ENCODE measurements around the gene MYH9.
"Not testable (repeated sequence)": the region's sequence is repeated elsewhere in the genome, so short reads cannot be mapped to it uniquely, and the experiment has no call there.

The MYH9 gene

DNA sequence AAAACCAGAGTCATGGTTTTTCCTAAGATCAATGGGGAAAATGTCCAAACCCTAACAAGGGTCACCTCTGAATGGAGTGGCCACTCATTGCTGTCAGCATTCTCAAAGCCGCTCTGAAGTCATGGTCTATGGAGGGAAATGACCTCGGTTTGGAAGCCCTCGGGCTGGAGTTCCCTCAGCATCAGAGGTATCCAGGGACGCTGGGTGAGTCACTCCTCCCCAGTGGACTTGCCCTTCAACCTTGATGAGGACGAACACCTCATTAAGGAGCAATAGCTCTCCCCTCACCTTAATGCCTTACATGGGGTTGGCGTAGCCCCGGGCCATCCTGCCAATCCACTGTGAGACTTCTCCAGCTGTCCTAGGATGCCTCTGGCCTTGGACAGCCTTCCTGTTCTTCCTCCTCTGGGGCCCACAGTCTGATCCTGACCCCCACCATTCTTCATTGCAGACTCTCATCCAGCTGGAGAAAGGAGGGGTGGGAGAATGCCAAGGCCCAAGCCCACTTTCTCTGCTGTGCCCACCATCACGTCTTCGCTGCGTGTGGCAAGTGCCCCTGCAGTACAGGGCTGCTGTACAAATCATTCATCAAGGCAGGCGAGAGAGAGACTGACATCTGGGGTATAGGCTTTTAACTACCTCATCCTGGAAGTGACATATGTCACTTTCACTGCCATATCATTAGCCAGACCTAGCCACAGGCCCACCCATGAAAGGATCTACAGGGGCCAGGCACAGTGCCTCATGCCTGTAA, 25.4 kb upstream of the MYH9 start:
- FAIRE-seq = no peak

DNA sequence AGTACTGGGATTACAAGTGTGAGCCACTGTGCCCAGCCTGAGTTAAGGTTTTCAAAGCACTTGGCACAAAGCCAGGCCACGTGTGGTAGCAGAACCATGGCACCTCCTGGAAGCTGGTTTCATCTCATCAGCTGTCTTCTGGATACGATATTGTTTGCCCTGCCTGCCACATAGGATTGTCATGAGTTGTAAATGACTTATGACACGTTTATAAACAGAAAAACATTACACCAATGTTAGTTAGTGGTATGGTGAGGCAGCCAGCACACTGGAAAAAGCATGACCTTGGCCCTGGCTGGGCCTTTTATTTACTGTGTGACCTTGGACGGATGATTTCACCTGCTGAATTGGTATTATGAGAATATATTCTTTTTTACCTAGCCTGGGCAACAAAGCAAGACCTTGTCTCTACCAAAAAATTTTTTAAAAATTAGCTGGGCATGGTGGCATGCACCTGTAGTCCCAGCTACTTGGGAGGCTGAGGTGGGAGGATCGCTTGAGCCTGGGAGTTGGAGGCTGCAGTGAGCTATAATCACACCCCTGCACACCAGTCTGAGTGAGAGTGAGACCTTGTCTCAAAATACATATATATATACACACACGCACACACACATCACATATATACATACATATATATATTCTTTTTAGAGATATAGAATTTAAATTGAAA, 24.0 kb upstream of the MYH9 start:
- FAIRE-seq = no peak

DNA sequence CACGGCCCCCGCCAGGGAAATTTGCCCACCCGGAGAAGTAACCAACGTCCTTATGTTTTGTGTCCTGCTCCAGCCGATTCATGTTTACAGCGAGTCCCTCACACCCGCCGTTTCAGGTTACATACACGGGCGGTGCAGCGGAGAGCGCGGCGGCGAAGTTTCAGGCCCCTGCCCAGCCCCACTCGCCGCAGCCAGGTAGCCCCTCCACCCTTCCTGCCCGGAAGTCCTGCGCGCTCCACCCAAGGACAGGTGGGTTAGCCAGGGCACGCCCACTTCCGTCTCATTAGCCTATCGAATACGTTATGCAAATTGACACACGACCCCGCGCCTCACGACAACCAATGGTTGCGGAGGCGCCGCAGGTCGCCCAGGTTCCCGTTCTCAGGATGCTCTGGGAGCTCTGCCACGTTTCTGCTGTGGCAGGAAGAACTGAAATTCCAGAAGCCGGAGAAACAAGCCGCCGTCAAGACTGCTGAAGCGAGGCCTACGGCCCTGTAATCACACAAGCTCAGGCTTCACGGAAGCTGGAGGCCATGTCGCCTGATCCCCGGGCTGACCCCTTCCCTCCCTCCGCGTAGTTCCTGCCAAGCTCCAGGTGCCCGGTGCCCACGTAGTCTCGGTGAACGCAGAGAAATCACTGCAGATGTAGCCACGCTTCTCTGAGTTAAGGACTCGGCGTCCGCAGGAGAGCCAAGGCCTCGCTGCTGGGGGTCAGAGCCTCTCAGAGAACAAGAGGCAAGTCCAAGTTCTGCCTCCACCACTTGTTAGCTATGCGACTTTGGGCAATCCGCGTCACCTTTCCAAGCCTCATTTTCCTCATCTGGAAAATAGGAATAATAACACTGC, 22.4 kb upstream of the MYH9 start:
- FAIRE-seq = no peak

DNA sequence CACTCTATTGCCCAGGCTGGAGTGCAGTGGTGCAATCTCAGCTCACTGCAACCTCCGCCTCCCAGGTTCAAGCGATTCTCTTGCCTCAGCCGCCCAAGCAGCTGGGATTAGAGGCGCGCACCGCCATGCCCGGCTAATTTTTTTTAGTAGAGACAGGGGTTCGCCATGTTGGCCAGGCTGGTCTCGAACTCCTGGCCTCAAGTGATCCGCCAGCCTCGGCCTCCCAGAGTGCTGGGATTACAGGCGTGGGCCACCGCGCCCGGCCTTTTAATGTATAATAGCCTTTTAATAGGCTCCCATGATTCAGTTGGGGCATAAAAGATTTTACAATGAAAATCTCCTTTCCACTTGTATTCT, 21.8 kb upstream of the MYH9 start:
- not testable (repeated sequence) for FAIRE-seq

DNA sequence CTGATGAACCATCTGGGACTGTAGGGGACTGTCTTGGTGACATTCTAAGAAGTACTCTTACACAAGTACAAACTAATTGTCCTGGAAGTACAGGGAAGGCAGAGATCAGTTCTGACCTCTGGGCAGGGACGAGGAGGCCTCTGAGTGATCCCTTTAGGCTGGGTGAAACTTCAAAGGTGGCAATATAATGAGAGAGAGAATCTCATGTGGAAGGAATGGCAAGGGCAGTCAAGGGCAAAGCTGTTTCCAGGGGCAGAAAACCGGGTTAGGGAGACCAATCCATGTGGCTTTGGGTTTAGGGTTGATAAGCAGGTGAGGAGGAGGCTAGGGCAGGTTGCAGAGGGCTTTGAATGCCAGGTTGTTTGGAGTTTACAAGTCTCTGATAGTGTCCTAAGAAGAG, 21.3 kb upstream of the MYH9 start:
- no peak for FAIRE-seq

DNA sequence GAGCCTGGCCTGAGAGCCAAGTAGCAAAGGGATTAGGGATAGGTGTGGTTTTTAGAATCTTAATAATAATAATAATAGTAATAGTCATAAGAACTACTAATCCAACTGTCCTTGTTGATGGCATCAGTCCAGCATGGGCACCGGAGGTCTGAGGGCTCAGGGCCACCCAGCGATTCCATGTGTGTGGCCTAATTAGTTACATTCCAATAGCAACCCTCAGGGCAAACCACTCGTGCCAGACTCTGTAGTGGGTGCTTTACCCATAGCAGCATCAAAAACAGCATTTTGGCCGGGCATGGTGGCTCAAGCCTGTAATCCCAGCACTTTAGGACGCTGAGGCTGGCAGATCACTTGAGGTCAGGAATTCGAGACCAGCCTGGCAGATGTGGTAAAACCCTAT, 19.0 kb upstream of the MYH9 start:
- no peak for FAIRE-seq

DNA sequence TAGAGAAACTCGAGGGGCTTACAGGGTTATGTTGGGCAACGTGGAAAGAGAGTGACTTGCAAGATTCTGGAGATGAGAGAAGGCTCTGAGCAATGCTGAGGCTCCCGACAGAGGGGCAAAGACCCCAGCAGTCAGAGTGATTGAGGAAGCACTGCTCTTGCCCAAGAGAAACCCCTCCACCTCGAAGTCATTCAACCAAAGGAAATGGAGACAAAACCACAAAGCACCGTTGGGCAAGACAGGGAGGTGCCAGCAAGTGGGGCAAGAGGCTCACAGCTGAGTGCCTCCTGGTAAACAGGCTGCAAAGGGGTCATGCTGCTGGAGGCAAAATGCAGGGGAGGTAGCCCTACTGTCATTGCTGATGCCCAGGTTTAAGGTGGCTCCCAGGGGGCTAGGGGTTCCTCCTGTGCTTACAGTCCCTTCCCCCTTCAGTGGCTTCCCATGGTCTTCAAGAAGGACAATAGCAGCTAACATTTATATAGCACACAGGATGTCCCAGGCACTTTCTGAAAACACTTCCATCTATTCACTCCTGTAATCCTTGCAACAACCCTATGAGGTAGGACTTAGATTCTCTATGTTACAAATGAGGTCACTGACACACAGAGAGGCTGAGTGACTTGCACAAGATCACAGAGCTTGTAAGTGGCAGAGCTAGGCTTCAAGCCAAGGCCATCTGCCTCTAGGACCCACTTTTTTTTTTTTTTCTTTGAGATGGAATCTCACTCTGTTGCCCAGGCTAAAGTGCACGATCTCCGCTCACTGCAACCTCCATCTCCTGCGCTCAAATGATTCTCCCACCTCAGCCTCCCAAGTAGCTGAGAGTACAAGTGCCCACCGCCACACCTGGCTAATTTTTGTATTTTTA, 18.1 kb upstream of the MYH9 start:
- FAIRE-seq = no peak

DNA sequence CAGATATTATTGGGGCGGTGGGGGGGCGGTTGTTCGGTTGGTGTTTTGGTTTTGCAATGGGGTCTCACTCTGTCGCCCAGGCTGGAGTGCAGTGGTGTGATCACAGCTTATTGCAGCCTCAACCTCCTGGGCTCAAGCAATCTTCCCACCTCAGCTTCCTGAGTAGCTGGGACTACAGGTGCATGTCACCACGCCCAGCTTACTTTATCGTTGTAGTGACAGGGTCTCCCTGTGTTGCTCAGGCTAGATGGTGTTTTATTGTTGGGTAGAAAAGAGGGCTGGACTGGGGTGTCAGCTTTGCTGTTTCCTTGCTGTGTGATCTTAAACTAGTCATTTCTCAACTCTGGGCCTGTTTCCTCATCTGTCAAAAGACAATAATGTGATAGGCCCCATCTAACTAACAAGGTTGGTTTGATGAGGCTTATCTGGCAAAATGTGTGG, 17.5 kb upstream of the MYH9 start:
- no peak for FAIRE-seq

DNA sequence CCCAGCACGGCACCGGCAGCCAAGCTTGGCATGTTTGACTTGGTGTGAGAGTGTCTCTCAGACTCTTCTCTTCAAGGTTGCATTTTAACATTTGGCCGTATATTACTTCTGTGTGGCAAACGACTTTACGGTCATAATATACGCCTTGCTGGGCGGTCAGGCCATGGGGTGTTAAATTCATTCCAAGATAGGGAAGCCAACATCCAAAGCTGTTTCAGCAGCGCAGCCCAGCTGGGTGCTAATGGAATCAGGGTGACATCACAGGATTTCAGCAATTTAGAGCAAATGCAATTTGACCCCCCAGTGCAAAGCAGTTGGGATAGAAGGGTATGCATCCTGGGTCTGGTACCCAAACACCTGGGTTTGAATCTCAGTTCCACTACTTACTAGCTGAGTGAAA, 16.7 kb upstream of the MYH9 start:
- no peak for FAIRE-seq

DNA sequence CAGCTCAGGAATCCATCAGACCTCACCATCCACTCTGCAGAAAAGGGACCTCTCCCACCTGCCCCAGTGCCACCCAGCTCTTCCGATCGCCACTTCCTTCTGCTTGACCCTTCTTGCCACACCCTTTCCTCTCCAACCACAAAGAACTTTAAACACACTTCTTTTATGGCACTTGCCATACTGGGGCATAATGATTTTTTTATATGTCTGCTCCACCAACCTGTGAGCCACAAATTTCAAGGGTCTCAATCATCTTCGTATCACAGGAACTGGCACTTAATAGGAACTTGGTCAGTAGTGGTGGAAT, 11.7 kb upstream of the MYH9 start:
- no peak for FAIRE-seq

DNA sequence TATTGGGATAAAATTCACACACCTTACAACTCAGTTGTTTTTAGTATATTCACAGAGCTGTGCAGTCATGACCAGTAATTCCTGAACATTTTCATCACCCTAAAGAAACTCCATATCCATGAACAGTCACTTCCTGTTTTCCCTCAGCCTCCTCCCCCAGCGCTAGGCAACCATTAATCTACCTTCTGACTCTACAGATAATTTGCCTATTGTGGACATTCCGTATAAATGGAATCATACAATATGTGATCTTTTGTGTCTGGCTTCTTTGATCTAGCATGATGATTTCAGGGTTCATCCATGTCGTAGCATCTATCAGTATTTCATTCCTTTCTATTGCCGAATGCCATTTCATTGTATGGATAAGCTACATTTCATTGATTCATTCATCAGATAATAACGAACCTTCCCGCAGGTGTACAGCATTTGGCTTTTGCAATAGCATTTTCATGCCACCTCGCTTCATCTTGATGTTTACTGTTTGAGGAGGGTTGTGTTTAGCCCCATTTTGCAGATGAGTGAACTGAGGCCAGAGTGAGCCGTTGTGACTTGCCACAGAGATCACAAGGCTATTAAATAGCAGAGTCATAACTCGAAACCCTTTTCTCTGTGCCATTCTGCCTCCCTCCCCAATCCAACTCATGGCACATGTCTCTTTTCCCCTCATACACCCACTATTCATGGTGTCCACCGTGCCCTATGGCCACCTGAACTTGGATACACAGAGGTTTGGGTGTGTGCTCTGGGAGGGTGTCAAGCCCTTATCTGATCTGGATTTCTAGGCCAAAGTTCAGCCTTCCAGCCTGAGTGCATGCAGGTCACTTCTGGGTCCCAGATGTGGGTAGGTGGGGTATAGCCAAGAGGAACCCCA, 11.1 kb upstream of the MYH9 start:
- FAIRE-seq = no peak

DNA sequence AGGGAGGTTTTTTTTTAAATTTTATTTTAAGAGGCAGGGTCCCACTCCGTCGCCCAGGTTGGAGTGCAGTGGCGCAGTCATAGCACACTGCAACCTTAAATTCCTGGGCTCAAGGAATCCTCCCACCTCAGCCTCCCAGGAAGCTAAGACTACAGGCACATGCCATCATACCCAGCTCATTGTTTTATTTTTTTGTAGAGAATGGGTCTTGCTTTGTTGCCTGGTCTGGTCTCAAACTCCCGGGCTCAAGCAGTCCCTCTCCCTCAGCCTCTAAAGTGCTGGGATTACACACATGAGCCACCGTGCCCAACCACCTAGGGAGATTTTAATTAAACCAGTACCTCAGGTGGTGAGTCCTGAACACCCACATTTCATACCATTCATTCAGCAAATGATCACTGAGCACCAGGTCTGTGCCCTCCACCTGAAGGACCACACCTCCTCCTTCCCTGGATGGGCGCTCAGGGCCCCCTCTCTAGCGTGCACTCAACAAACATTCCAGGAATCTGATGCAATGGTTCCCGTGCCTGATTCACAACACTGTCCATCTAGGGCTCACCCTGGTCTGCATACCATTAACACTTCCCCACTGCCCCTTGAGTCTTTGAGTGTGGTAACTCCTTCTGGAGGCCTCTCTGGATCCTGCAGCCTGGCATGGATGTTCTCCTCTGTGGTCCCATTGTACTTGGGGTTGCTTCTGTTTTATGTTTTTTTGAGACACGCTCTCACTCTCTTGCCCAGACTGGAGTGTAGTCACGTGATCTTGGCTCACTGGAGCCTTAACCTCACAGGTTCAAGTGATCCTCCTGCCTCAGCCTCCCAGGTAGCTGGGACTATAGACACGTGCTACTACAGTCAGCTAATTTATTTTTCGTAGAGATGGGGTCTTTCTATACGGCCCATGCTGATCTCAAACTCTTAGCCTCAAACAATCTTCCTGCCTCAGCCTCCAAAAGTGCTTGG, 9.6 kb upstream of the MYH9 start:
- FAIRE-seq = no peak

DNA sequence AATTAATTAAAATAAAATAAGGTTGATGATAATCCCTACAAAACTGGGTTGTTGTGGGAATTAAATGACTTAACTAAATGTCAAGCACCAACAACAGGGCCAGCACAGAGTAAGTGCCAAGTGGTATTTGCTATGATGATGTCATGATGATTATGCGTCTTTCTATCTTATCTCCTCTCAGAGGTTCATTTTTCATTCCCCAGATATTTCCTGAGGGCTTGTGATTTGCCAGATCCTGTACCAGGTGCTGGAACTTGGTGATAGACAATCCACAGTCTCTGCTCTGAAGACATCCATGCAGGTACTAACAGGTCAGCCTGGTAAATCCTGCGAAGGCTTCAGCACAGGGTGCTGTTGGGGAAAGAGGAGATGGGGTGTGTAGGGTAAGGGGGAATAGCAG, 8.1 kb upstream of the MYH9 start:
- no peak for FAIRE-seq

DNA sequence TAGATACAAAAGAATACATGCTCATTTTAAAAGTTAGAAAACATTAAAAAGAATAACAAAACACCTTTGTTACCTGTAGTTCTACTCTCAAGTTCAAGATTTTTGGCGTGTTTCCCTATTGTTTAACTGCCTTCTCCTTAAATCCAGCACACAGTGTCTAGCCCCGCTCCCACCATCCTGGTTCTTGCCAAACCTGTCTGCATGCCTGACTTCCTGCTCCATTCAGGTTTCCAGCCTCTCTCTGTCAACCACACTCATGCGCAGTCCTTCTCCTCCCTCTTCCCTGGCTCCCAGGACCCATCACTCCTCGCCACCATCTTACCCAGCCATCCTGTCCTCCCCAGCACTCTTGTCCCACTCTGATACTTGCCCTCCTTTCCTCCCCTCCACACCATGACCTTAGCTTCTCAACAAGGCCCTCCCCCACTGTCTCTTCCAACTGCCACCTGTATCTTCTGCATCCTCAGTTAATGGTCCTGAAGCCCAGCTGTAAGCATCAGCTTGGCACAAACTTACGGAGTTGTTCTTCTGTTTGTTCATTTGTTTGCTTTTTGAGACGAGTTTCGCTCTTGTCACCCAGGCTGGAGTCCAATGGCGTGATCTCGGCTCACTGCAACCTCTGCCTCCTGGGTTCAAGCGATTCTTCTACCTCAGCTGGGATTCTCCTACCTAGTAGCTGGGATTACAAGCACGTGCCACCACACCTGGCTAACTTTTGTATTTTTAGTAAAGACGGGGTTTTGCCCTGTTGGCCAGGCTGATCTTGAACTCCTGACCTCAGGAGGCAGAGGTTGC, 7.5 kb upstream of the MYH9 start:
- no peak for FAIRE-seq

DNA sequence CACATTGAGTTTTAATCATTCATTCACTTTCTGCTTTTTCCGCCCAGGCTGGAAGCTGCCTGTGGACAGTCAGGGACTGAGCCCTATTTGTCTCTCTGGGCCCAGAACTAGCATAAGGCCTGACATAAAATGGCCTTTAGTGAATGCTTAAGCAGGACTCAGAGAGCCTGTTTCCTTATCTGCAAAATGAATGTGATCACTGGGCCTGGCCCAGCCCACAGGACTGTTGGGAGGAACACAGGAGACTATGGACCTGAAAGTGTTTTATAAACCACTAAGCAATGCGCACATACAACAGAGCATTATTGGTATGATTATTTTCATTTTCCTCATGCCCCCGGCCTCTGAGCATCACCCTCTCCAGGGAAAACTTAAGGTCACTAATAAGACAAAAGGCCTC, 3.9 kb upstream of the MYH9 start:
- no peak for FAIRE-seq

DNA sequence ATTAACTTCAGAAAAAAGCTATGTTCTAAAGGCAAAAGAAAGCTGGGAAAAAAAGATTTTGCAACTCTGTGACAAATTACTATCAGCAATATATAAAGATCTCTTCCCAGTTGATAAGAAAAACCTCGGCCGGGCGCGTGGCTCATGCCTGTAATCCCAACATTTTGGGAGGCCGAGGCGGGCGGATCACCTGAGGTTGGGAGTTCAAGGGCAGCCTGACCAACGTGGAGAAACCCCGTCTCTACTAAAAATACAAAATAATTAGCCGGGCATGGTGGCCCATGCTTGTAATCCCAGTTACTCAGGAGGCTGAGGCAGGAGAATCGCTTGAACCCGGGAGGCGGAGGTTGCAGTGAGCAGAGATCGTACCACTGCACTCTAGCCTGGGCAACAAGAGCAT, 1.4 kb upstream of the MYH9 start:
- not testable (repeated sequence) for FAIRE-seq

DNA sequence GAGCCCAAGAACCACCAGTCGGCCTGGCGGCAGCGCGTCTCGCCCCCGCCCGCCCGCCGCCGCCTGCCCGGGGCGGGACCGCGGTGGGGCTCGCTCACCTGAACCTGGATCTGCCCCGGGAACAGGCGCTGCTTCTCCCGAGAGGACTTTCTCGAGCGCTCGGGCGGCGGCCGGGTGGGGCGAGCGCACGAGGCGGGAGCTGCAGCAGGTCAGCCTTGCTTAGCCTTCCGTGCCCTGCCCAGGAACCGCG, 133 bp downstream of the MYH9 start:
- FAIRE-seq = no peak

DNA sequence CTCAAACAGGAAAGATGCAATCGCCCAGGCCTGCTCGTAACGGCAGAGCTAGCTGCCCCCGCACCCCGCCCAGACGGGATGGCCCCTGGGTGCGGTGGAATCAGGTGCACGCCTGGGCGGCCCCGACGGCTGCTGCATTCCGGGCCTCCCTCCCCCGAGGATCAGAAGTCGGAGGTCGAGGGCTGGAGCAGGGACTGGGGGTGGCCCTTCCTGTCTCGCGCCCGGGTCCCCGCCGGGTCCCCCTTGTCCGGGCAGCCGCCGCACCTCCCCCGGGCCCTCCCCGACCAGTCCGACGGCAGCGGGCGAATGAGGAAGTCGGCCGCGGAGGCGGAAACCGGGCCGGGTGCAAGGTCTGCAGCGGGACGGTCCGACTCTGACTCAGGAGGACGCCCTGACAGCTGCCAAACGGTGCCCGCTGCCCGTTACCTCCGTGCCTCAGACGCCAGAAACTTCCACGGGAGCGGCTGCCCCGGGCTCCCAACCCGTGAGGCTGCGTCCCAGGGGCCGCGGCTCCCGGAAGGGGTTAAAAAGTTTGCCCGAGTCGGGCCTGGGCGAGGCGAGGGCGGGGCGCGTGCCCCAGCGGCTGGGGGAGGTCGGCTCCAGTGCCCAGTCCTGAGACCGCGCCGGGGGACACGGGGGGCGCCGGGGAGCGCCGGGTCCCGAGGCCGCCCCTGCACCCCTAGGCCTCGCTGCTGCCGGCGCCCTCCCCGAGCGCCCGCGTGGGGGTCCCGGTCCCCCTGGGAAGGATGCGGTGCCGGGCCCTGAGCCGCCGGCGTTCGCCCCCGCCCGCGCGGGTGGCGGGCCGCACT, 663 bp downstream of the MYH9 start:
- no peak for FAIRE-seq

DNA sequence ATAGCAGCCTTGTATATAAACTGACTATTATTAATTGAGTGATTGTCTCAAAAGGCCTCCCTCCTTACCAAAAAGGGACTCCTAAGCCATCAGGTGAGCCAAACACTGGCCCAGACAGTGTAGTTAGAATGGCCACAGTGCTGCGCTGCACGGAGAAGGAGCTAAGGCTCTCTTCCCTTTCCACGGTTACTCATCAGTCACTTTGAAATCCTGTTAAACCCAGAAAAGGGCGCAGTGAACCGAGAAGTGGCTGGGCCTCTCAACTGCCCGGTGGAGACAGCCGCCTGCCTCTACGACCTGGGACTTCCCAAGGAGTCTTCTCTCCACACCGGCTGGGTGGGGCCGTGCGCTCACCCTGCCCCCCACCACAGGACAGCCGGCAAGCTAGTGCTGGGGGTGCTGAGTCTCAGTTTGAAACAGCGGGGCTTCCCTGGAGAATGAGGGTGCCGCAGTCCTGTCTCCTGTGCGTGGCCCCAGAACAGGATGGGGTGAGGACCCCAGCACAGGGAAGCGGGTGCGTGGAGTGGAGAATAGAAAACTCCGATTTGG, 1.3 kb downstream of the MYH9 start:
- FAIRE-seq = no peak
